Transverse colon (tissue), 4 donors: ENCODE measurements around the gene RAB8B. TPM values are rescaled to one million over a fixed set of nuclear protein-coding genes. Genes with fewer than 3 reads are reported as not detected.

ENCODE experiments used
- DNase-seq: peaks from one replicate; pipeline ENCODE4 v3.0.0-alpha.2; 2019
- H3K27ac ChIP-seq, 4 donors: fragments of 200-600 bp; sonication (generic); 2 replicates each; pipeline ENCODE4 v1.5.1; 2016 to 2018; ENCODE audit warnings: inconsistent platforms in 4 of 4
- H3K27me3 ChIP-seq: fragments of 200-600 bp; sonication (generic); 2 replicates; pipeline ENCODE4 v1.5.1; 2017; ENCODE audit warnings: inconsistent platforms
- H3K36me3 ChIP-seq, 4 donors: fragments of 200-600 bp; sonication (generic); 2 replicates each; pipeline ENCODE4 v1.5.1; 2017 to 2019; ENCODE audit warnings: inconsistent platforms in 4 of 4
- H3K4me1 ChIP-seq, 4 donors: fragments of 200-600 bp; sonication (generic); 2 replicates each; pipeline ENCODE4 v1.5.1; 2017 to 2020; ENCODE audit warnings: inconsistent platforms in 4 of 4
- H3K4me3 ChIP-seq, 4 donors: fragments of 200-600 bp; sonication (generic); 1 replicate in 1 of 4; 2 replicates in 3 of 4; pipeline versions ENCODE4 v1.5.1 to v1.6.1; 2017 to 2019; ENCODE audit warnings: inconsistent platforms in 4 of 4
- H3K9me3 ChIP-seq, 2 donors: fragments of 200-600 bp; sonication (generic); 2 replicates each; pipeline ENCODE4 v1.5.1; 2017 to 2019; ENCODE audit warnings: inconsistent platforms in 2 of 2
- CTCF ChIP-seq, 5 experiments: fragments of 200-600 bp in 3 of 5; fragments of 450-650 bp in 2 of 5; sonication (generic) in 3 of 5; IDR thresholded peaks; 1 replicate in 2 of 5; 2 replicates in 3 of 5; pipeline ENCODE4 v1.5.1; 2016 to 2017; ENCODE audit warnings: antibody characterized with exemption in 5 of 5, inconsistent platforms in 3 of 5, mild to moderate bottlenecking in 2 of 5, moderate library complexity in 1 of 5
- EP300 ChIP-seq: sonication (generic); formaldehyde crosslinking; IDR thresholded peaks from one replicate; pipeline ENCODE4 v1.6.1; 2017; ENCODE audit warnings: antibody characterized with exemption, low read depth
- POLR2A ChIP-seq: fragments of 450-650 bp; IDR thresholded peaks from one replicate; pipeline ENCODE4 v1.6.1; 2016; ENCODE audit warnings: antibody characterized with exemption, mild to moderate bottlenecking, moderate library complexity
- POLR2AphosphoS5 ChIP-seq, 3 donors: sonication (generic); formaldehyde crosslinking; IDR thresholded peaks; one replicate each; pipeline ENCODE4 v1.6.1; 2016; ENCODE audit warnings: antibody characterized with exemption in 3 of 3
- WGBS, 2 donors: methylation state at CpG; one replicate each; pipeline ENCODE4 v1.1.5; 2018; ENCODE audit warnings: low coverage in 1 of 2; 5-methylcytosine and 5-hydroxymethylcytosine counted together
- in situ Hi-C, 4 donors: fragments of 200-750 bp; cut with MboI; loops; one replicate each; pipeline versions ENCODE4 v1.15.0 to v1.15.1; 2017; ENCODE audit warnings: low sequenced_read_pairs in 3 of 4, low pct_ligation_motif_present in 1 of 4, low pct_unique_long_range_greater_than_20kb in 1 of 4
- intact Hi-C: fragments of 100-400 bp; cut with DNase I; formaldehyde crosslinking; loops from one replicate; pipeline ENCODE4 v1.15.1; 2023; ENCODE audit warnings: low total_unique reads
- total RNA-seq, 4 donors: library from RNA; depleted of rRNA; stranded (reverse); fragments of >200 nt; gene quantifications; one replicate each; pipeline ENCODE4 v1.1.0, GENCODE V29; 2016

Gene RAB8B
- total RNA-seq, 4 donors from 2014 or later = 3.2 to 25.4 (median 9.5) TPM

- no peaks in the 10 kb centered on the region for H3K9me3 ChIP-seq
- in situ Hi-C loops = no loop called here
- peaks cover 3 to 41% (median 9%) of the 10 kb centered on the region in 4 donors for H3K4me1 ChIP-seq
- H3K27me3 ChIP-seq = no peaks in the 10 kb centered on the region
- H3K36me3 ChIP-seq = no peaks in the 10 kb centered on the region
- H3K4me3 ChIP-seq = no peak overlapping the region
- no peak for DNase-seq
- intact Hi-C loops = no loop called here
- WGBS, 2 donors = 27 to 44% methylated on average over 2 to 5 of the region's 5 CpGs
- TF ChIP-seq POLR2AphosphoS5 (IDR thresholded peaks at IDR 0.05) = peak in 1 of 3 donors; percentile 16
- TF ChIP-seq CTCF (IDR thresholded peaks at IDR 0.05) = no peak
- H3K27ac ChIP-seq = peak overlapping the region in 1 of 4 donors; percentile 0
Observed at GRCh38 chr15:63218100-63218808, 28.8 kb downstream of the RAB8B start.

GRCh38 chr15:63219196-63219710, 29.8 kb downstream of the RAB8B start:
- no peaks in the 10 kb centered on the region for H3K36me3 ChIP-seq
- H3K4me1 ChIP-seq = peaks cover 0 to 33% (median 9%) of the 10 kb centered on the region in 4 donors
- no peak for DNase-seq
- in situ Hi-C loops = no loop called here
- H3K9me3 ChIP-seq = no peaks in the 10 kb centered on the region
- H3K27me3 ChIP-seq = no peaks in the 10 kb centered on the region
- intact Hi-C loops = no loop called here
- WGBS, 2 donors = 68 to 75% methylated on average over 3 of the region's 3 CpGs
- TF ChIP-seq POLR2AphosphoS5 (IDR thresholded peaks at IDR 0.05) (no peak), POLR2A (no peak), CTCF (IDR thresholded peaks at IDR 0.05) (no peak), EP300 (no peak)
- no peak overlapping the region for H3K4me3 ChIP-seq
- H3K27ac ChIP-seq = no peak overlapping the region

GRCh38 chr15:63221346-63221745, 31.9 kb downstream of the RAB8B start:
- TF ChIP-seq EP300 (no peak), POLR2A (no peak), CTCF (IDR thresholded peaks at IDR 0.05) (no peak), POLR2AphosphoS5 (IDR thresholded peaks at IDR 0.05) (no peak)
- H3K36me3 ChIP-seq = no peaks in the 10 kb centered on the region
- no peaks in the 10 kb centered on the region for H3K9me3 ChIP-seq
- DNase-seq = no peak
- no peak overlapping the region for H3K4me3 ChIP-seq
- H3K27ac ChIP-seq = peak overlapping the region in 2 of 4 donors; percentile 2 to 3
- in situ Hi-C loops (no loop called here), intact Hi-C loops (no loop called here)
- H3K4me1 ChIP-seq = peaks cover 0 to 33% (median 9%) of the 10 kb centered on the region in 4 donors
- H3K27me3 ChIP-seq = no peaks in the 10 kb centered on the region
- 40 to 77% methylated on average over 1 to 3 of the region's 3 CpGs for WGBS, 2 donors

- H3K9me3 ChIP-seq = no peaks in the 10 kb centered on the region
- no peak overlapping the region for H3K27ac ChIP-seq
- H3K27me3 ChIP-seq = no peaks in the 10 kb centered on the region
- H3K4me1 ChIP-seq = peaks cover 0 to 43% (median 5%) of the 10 kb centered on the region in 4 donors
- no peak overlapping the region for H3K4me3 ChIP-seq
- in situ Hi-C loops = no loop called here
- no peak for DNase-seq
- TF ChIP-seq POLR2AphosphoS5 (IDR thresholded peaks at IDR 0.05) (no peak), EP300 (no peak), POLR2A (no peak), CTCF (IDR thresholded peaks at IDR 0.05) (no peak)
- intact Hi-C loops = no loop called here
- no peaks in the 10 kb centered on the region for H3K36me3 ChIP-seq
- 63 to 72% methylated on average over 6 of the region's 6 CpGs for WGBS, 2 donors
Observed at GRCh38 chr15:63223463-63223862, 34.1 kb downstream of the RAB8B start.
